OCI-LY7 (cell line): Measurements from ENCODE around the gene MYH8. TPM values are rescaled to one million over a fixed set of nuclear protein-coding genes. Genes with fewer than 3 reads are reported as not detected.
A peak's percentile ranks its signal among the peaks of the same experiment; 100 is the strongest.

ENCODE experiments used
- Bru-seq: library from RNA; stranded (reverse); fragments of 400-500 nt; gene quantifications from one replicate; lab custom pipeline; 2021; lab: Mats Ljungman, UMichigan
- BruChase-seq, 2 experiments: library from RNA; stranded (reverse); fragments of 400-500 nt; gene quantifications; one replicate each; lab custom pipeline; 2021; lab: Mats Ljungman, UMichigan
- BruUV-seq: library from RNA; stranded (reverse); fragments of 400-500 nt; replicated peaks from 2 replicates; lab custom pipeline; 2021; lab: Mats Ljungman, UMichigan
- CTCF ChIA-PET: fragments of 300-600 bp; sonication (Branson Sonifier 250); formaldehyde crosslinking; loops from one replicate; lab custom pipeline; 2022; ENCODE audit warnings: antibody characterized with exemption; ENCODE audit not compliant: unreplicated experiment; lab: Charles Lee
- POLR2A ChIA-PET: fragments of 300-600 bp; sonication (Branson Sonifier 250); formaldehyde crosslinking; loops from one replicate; lab custom pipeline; 2022; ENCODE audit warnings: antibody characterized with exemption; lab: Charles Lee
- DNase-seq: peaks from one replicate; pipeline ENCODE4 v3.0.0-alpha.2; 2015; ENCODE audit warnings: low spot score
- H2AFZ ChIP-seq: fragments of 200-600 bp; sonication (generic), shearing (Covaris generic); 2 replicates; pipeline ENCODE4 v1.6.1; 2014; ENCODE audit warnings: mild to moderate bottlenecking, antibody characterized with exemption, low read length, moderate library complexity
- H3K27ac ChIP-seq: fragments of 200-600 bp; sonication (generic); 2 replicates; pipeline ENCODE4 v1.5.1; 2014; ENCODE audit warnings: mixed run types, low read depth, mild to moderate bottlenecking, moderate library complexity, low read length, inconsistent platforms; ENCODE audit not compliant: poor library complexity, severe bottlenecking
- H3K36me3 ChIP-seq: fragments of 200-600 bp; sonication (generic); 2 replicates; pipeline ENCODE4 v1.6.1; 2014; ENCODE audit warnings: mild to moderate bottlenecking, antibody characterized with exemption, low read length, moderate library complexity, mixed read lengths; ENCODE audit not compliant: insufficient read depth
- H3K4me1 ChIP-seq: fragments of 200-600 bp; sonication (generic); 2 replicates; pipeline ENCODE4 v1.5.1; 2014; ENCODE audit warnings: mild to moderate bottlenecking, low read length; ENCODE audit not compliant: insufficient read depth, poor library complexity, severe bottlenecking
- H3K4me2 ChIP-seq: fragments of 200-600 bp; sonication (generic); 2 replicates; pipeline ENCODE4 v1.6.1; 2014; ENCODE audit warnings: mild to moderate bottlenecking, low read length
- H3K4me3 ChIP-seq: fragments of 200-600 bp; sonication (generic); 2 replicates; pipeline ENCODE4 v1.5.1; 2014; ENCODE audit warnings: mild to moderate bottlenecking, low read depth, low read length; ENCODE audit not compliant: poor library complexity, severe bottlenecking
- H3K79me2 ChIP-seq: fragments of 200-600 bp; sonication (generic); 2 replicates; pipeline ENCODE4 v1.6.1; 2016; ENCODE audit warnings: low read depth, mild to moderate bottlenecking, low read length, moderate library complexity, mixed read lengths; ENCODE audit not compliant: insufficient read depth
- H3K9me2 ChIP-seq: fragments of 200-600 bp; sonication (generic); 2 replicates; pipeline ENCODE4 v1.6.1; 2016; ENCODE audit warnings: mild to moderate bottlenecking, low read length, mixed read lengths; ENCODE audit not compliant: insufficient read depth
- H3K9me3 ChIP-seq: fragments of 200-600 bp; sonication (generic); 2 replicates; pipeline ENCODE4 v1.6.1; 2014; ENCODE audit warnings: mild to moderate bottlenecking, mixed run types, low read length, mixed read lengths
- H4K20me1 ChIP-seq: fragments of 200-600 bp; sonication (generic); 2 replicates; pipeline ENCODE4 v1.6.1; 2014; ENCODE audit warnings: mild to moderate bottlenecking, antibody characterized with exemption, low read length, moderate library complexity, mixed read lengths; ENCODE audit not compliant: insufficient read depth
- EZH2phosphoT487 ChIP-seq: fragments of 200-600 bp; sonication (generic); IDR thresholded peaks from 2 replicates; pipeline ENCODE4 v1.6.1; 2018; ENCODE audit warnings: low read depth, borderline replicate concordance, mild to moderate bottlenecking, mixed run types, antibody characterized with exemption, low read length, moderate library complexity, mixed read lengths
- intact Hi-C: fragments of 100-400 bp; cut with micrococcal nuclease; formaldehyde crosslinking; loops from one replicate; pipeline ENCODE4 v1.10.0; 2022; ENCODE audit not compliant: unreplicated experiment
- long read RNA-seq: library from polyadenylated mRNA; stranded (forward); transcript quantifications from one replicate; pipeline ENCODE4 v2.0.0, GENCODE V29; 2022
- total RNA-seq, 2 experiments: library from RNA; depleted of rRNA in 1 of 2; stranded (reverse); fragments of >200 nt in 1 of 2; shearing (Covaris generic) in 1 of 2; gene quantifications; 2 replicates each; pipeline ENCODE4 v1.2.3, GENCODE V29; 2014 to 2022
- TF ChIP-seq, protein P1 (sequence below): fragments of 200-600 bp; sonication (generic); conservative IDR thresholded peaks from 2 replicates; pipeline ENCODE4 v1.5.1; 2014; ENCODE audit warnings: mild to moderate bottlenecking, antibody characterized with exemption, low read length, moderate library complexity, mixed read lengths

The MYH8 gene
- total RNA-seq (2014; rRNA removed; shearing (Covaris generic)) (not detected in 2 replicates), total RNA-seq (2022) (not detected in 2 replicates), Bru-seq, nascent RNA (not detected), BruChase-seq, experiment 1, labeled RNA remaining after a 6-hour chase (not detected), BruChase-seq, experiment 2, labeled RNA remaining after a 2-hour chase (not detected)
- long read RNA-seq = 0 reads

DNA sequence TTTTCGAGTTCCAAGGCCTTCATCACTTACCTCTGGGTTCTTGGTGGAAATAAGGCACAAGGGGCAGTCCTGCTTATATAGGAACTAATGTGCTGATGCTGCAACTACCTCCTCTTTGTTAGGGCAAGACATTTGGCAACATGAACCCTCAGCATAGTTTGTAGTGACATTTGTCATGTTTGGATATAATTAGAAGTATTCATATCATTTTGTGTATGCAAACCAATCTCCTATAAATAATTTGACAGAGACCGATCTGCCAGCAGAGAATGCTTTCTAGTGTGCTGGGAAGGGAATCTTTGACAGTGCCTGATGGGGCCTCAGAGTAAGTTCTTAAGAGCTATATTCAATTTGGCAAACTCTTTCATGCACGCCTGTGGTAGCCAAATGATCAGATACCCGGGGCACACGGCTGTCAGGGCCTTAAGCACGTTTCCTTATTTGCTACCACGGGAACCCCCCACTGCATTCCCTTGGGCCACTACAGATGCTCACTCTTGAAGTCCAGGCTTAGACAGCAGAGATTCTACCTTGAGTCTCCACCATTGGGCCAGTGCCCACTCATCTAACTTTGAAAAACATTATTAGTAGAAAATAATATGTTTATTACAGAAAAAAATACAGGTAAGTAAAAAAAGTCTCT lies at the start of gene MYH8:
TSS of gene MYH8 (minus strand) at position 51 of the 643 bp plus-strand sequence. CDS start 1,723 bp downstream, outside the sequence.
- CTCF ChIA-PET = no interaction called here

DNA sequence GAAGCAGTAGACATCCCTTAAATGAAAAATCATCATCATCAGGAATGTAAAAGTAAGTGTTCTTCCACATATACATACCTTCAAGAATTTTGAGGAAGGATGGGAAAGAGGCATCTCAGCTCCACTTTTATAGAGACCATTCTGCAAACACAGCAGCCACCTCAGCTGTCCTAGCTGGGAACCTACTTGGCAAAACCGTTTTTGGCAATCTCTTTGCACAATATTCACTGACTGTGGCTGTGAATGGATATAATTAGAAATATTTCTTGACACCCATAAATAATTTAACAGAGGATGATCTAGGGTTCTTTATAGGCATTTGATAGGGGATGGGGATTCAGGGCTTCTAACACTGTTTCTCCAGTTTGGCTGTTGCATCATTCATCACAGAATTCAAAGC lies 47.7 kb upstream of the MYH8 start, which contains the start of gene MYH4:
TSS of gene MYH4 (minus strand) at position 101 of the 400 bp plus-strand sequence. CDS start 2,814 bp downstream, outside the sequence.
- no peaks in the 10 kb centered on the region for H3K36me3 ChIP-seq
- BruUV-seq = no TSS peak
- no peaks in the 10 kb centered on the region for H3K9me3 ChIP-seq
- no peaks in the 10 kb centered on the region for H3K9me2 ChIP-seq
- no peaks in the 10 kb centered on the region for H3K4me1 ChIP-seq
- no peaks in the 10 kb centered on the region for H3K79me2 ChIP-seq
- no peak within 1 kb of the TSS for H3K4me2 ChIP-seq
- ChIA-PET POLR2A (no interaction called here), CTCF (no interaction called here)
- TF ChIP-seq, protein P1, sequence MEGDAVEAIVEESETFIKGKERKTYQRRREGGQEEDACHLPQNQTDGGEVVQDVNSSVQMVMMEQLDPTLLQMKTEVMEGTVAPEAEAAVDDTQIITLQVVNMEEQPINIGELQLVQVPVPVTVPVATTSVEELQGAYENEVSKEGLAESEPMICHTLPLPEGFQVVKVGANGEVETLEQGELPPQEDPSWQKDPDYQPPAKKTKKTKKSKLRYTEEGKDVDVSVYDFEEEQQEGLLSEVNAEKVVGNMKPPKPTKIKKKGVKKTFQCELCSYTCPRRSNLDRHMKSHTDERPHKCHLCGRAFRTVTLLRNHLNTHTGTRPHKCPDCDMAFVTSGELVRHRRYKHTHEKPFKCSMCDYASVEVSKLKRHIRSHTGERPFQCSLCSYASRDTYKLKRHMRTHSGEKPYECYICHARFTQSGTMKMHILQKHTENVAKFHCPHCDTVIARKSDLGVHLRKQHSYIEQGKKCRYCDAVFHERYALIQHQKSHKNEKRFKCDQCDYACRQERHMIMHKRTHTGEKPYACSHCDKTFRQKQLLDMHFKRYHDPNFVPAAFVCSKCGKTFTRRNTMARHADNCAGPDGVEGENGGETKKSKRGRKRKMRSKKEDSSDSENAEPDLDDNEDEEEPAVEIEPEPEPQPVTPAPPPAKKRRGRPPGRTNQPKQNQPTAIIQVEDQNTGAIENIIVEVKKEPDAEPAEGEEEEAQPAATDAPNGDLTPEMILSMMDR = no peak
- TF ChIP-seq EZH2phosphoT487 = no peak
- H3K27ac ChIP-seq = no peak within 1 kb of the TSS
- H2AFZ ChIP-seq = no peak within 1 kb of the TSS
- intact Hi-C loops = no loop called here
- no peak for DNase-seq
- no peak within 1 kb of the TSS for H3K4me3 ChIP-seq
- H4K20me1 ChIP-seq = no peaks in the 10 kb centered on the region

More for the DNA sequence above, at the start of gene MYH8:
- no peaks in the 10 kb centered on the region for H3K36me3 ChIP-seq
- POLR2A ChIA-PET = interaction anchor here (1.0 kb wide), 1 partner anchor 14 kb away, joined by 4 read pairs; no protein-coding TSS in a partner anchor
- H2AFZ ChIP-seq = no peak within 1 kb of the TSS
- H3K27ac ChIP-seq = no peak within 1 kb of the TSS
- DNase-seq = no peak
- H3K4me1 ChIP-seq = no peaks in the 10 kb centered on the region
- H3K4me2 ChIP-seq = no peak within 1 kb of the TSS
- TF ChIP-seq, protein P1 = no peak
- no peak for TF ChIP-seq EZH2phosphoT487
- no TSS peak for BruUV-seq
- H3K9me3 ChIP-seq = no peaks in the 10 kb centered on the region
- no peak within 1 kb of the TSS for H3K4me3 ChIP-seq
- no peaks in the 10 kb centered on the region for H3K9me2 ChIP-seq
- intact Hi-C loops = no loop called here
- no peaks in the 10 kb centered on the region for H3K79me2 ChIP-seq
- no peaks in the 10 kb centered on the region for H4K20me1 ChIP-seq

- intact Hi-C loops = no loop called here
- DNase-seq = peak; percentile 0
- CTCF ChIA-PET = no interaction called here
- H3K27ac ChIP-seq = no peak overlapping the region
- H2AFZ ChIP-seq = no peak overlapping the region
- no peaks in the 10 kb centered on the region for H4K20me1 ChIP-seq
- no peak overlapping the region for H3K4me3 ChIP-seq
- no TSS peak for BruUV-seq
- H3K9me2 ChIP-seq = no peaks in the 10 kb centered on the region
- no peaks in the 10 kb centered on the region for H3K79me2 ChIP-seq
- POLR2A ChIA-PET = interaction anchor here (1.5 kb wide), 1 partner anchor 10 kb away, joined by 3 read pairs; no protein-coding TSS in a partner anchor
- no peaks in the 10 kb centered on the region for H3K36me3 ChIP-seq
- H3K9me3 ChIP-seq = no peaks in the 10 kb centered on the region
- TF ChIP-seq EZH2phosphoT487 = no peak
- TF ChIP-seq, protein P1 = peak; percentile 25; the same call in 1 of the 2 replicates
- no peaks in the 10 kb centered on the region for H3K4me1 ChIP-seq
- no peak overlapping the region for H3K4me2 ChIP-seq
Observed at GRCh38 chr17:10463402-10463801, 41.7 kb upstream of the MYH8 start.
